ENCODE data around the gene SKI. TPM values are rescaled to one million over a fixed set of nuclear protein-coding genes. Genes with fewer than 3 reads are reported as not detected.

The SKI gene
- total and polyA plus RNA-seq, 10 of the 15 experiments (the other 5 are each of a cell fraction or from before 2014, with no cell fraction given), result 0.03 to 14.9 (median 0.96) TPM

- Histone ChIP-seq H2AFZ (ENCODE audit: control insufficient read depth, low read depth, low read length) (no peak overlapping the region), H3K27me3 (replicated peaks in 1 of 2; ENCODE audit: control insufficient read depth in 2 of 2, insufficient read depth in 2 of 2, low read length in 1 of 2) (no peaks in the 10 kb centered on the region), H4K20me1 (ENCODE audit: control insufficient read depth, insufficient read depth) (peaks cover 3% of the 10 kb centered on the region; the same call in 1 of the 2 replicates), H3K27ac (ENCODE audit: control insufficient read depth, insufficient read depth) (no peak overlapping the region), H3K36me3 (ENCODE audit: control insufficient read depth in 2 of 2, insufficient read depth in 2 of 2, low read length in 1 of 2) (no peaks in the 10 kb centered on the region; a peak in 1 of 4 replicates), H3K9ac (ENCODE audit: control insufficient read depth, insufficient read depth, low read length) (no peak overlapping the region), H3K4me3 (no peak overlapping the region), H3K4me2 (ENCODE audit: control insufficient read depth, insufficient read depth) (no peak overlapping the region), H3K4me1 (ENCODE audit: control insufficient read depth, insufficient read depth, low read length) (peaks cover 28% of the 10 kb centered on the region), H3K9me3 (replicated peaks; ENCODE audit: control insufficient read depth, insufficient read depth, low read length) (no peaks in the 10 kb centered on the region), H3K79me2 (ENCODE audit: control insufficient read depth, insufficient read depth, low read length) (peaks cover 18% of the 10 kb centered on the region)
- ChIA-PET RAD21 (ENCODE audit: unreplicated experiment) (no interaction called here), SMC1A (ENCODE audit: uncharacterized antibody, unreplicated experiment) (no interaction called here), CTCF (no interaction called here), POLR2A (no interaction called here)
- no peak for ATAC-seq
- no TSS peak for BruUV-seq (replicated peaks)
- in situ Hi-C loops (cut with MboI) (loop anchor here (5.0 kb wide), 1 partner anchor 40 kb away; no protein-coding TSS in a partner anchor), intact Hi-C loops (cut with micrococcal nuclease; ENCODE audit: unreplicated experiment) (loop anchor here (10.0 kb wide), 1 partner anchor 63 kb away; no protein-coding TSS in a partner anchor)
- no peak for DNase-seq (ENCODE audit: low read depth, low spot score)
- WGBS (ENCODE audit: insufficient coverage, insufficient replicate concordance, low lambda C conversion rate, missing lambda C conversion rate), result 90% methylated on average over 34 of the region's 35 CpGs
- no peak for FAIRE-seq
- no peak for TF ChIP-seq WRNIP1 (IDR thresholded peaks at IDR 0.05; ENCODE audit: borderline replicate concordance, low read depth, low read length)
- no peak for TF ChIP-seq REST (IDR thresholded peaks at IDR 0.05; ENCODE audit: low read depth, low read length)
- TF ChIP-seq MLLT1 (IDR thresholded peaks at IDR 0.05), result no peak
- TF ChIP-seq RELA (IDR thresholded peaks at IDR 0.05; ENCODE audit: borderline replicate concordance, partially characterized antibody), result no peak
- TF ChIP-seq NR2F1 (conservative IDR thresholded peaks at IDR 0.05), result no peak
- TF ChIP-seq DPF2 (IDR thresholded peaks at IDR 0.05), result no peak
- TF ChIP-seq POU2F2 (IDR thresholded peaks at IDR 0.05; ENCODE audit: borderline replicate concordance, low read depth, low read length), result no peak
- TF ChIP-seq TARDBP (IDR thresholded peaks at IDR 0.05; ENCODE audit: borderline replicate concordance), result no peak
- TF ChIP-seq RB1 (IDR thresholded peaks at IDR 0.05; ENCODE audit: borderline replicate concordance), result no peak
- TF ChIP-seq SRF (IDR thresholded peaks at IDR 0.05; ENCODE audit: low read depth in 2 of 2, low read length in 2 of 2), result no peak
- TF ChIP-seq ZNF24 (IDR thresholded peaks at IDR 0.05), result no peak
- TF ChIP-seq FOXM1 (IDR thresholded peaks at IDR 0.05; ENCODE audit: low read depth, low read length), result no peak
- no peak for TF ChIP-seq ZNF384 (IDR thresholded peaks at IDR 0.05; ENCODE audit: borderline replicate concordance, low read depth, low read length)
Measured at GRCh38 chr1:2297246-2298011, 69.3 kb downstream of the SKI start.
